GM04503 (cell line): Measurements from ENCODE around the gene SIN3A.
A peak's percentile ranks its signal among the peaks of the same experiment; 100 is the strongest.
"Not testable (repeated sequence)": the region's sequence is repeated elsewhere in the genome, so short reads cannot be mapped to it uniquely, and the experiment has no call there.

Experiments used
- DNase-seq: peaks from one replicate; pipeline ENCODE4 v3.0.0-alpha.2; 2012; ENCODE audit warnings: low read depth

The SIN3A gene

DNA sequence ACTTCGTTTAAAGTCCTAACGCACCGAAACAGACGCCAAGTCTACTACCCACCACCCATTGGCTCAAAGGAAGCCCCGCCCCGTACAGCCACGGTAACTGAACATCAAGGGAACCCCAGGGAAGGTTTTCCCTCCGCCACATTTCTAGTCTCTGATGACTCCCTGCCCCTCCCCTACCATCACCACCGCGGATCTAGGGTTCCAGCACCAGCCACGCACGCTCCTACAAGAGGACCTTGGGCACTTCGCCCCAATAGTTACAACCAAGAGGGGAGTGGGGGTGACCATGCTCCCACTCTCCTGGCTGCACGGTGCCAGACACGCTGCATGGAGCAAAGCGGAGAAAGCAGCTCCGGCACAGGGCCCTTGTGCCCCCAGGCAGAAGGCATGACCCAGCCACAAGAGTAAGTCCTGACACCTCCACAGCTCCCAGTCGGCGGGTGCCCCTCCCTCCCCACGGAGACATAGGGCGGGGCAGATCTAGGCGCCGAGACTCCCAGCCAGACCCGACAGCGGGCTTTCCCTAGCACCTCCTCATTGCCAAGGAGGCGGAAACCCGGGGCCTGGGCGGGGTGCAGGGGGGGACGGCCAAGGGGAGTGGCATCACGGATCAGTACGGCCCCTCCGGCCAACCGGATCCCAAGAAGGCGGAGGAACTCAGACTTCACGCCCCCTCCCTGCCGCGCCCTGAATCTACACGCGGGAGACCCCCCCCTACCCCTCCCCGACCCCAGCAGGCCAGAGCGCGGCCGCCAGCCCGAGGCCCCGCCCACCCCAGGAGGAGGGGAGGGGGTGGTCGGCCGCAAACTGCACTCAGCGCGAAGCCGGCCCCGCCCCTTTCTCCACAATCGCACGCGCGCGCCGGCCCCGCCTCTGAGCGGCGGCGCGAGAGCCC lies 936 bp downstream of the SIN3A start:
- peak; percentile 74 for DNase-seq

DNA sequence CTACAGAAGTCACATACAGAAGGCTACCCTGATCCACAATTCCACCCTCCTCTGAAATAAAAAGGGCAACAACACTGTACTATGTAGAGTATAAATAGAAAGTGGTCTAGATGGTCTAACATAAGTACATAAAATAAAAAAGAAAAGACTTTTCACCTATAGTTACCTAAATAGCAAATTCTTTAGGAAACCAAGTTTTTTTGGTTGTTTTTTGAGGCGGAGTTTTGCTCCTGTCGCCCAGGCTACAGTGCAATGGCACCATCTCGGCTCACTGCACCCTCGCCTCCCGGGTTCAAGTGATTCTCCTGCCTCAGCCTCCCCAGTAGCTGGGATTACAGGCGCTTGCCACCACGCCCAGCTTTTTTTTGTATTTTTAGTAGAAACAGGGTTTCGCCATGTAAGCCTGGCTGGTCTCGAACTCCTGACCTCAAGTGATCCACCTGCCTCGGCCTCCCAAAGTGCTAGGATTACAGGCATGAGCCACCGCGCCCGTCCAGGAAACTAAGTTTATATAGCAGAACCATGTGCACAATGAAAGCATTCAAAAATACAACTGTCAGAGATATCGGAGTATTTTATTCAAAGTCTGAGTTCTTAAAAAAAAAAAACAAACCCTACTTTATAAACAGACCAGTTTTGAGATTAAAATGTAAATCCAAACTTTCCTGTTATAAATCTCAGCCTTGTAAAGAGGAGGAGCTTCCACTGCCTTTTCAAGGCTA lies 1.7 kb downstream of the SIN3A start:
- no peak for DNase-seq

DNA sequence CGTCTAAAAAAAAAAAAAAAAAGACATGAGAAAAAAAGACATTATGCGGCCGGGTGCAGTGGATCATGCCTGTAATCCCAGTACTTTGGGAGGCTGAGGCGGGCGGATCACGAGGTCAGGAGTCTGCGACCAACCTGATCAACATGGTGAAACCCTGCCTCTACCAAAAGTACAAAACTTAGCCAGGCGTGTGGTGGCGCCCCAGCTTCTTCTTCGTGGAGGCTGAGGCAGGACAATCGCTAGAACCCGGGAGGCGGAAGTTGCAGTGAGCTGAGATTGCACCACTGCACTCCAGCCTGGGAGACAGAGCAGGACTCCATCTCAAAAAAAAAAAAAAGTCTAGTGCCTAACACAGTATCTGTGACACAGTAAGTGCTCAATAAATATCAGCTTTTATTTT lies 3.3 kb downstream of the SIN3A start:
- not testable (repeated sequence) for DNase-seq

DNA sequence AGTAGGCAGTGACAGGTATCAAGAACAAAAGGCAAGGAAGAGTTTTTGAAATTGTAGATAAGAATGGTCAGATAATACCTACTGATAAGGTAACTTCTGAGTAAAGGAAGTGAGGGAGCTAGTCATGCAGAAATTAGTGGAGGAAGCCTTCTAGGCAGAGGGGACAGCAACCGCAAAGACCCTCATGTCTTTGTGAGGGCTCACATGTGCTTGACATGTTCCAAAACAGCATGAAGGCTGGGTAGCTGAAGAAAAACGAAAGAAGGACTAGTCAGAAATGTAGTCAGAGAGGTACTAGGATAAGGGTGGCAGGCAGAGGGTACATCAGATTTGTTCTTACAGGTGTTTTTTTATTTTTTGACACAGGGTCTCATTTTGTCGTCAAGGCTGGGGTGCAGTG lies 5.3 kb downstream of the SIN3A start:
- DNase-seq: no peak

DNA sequence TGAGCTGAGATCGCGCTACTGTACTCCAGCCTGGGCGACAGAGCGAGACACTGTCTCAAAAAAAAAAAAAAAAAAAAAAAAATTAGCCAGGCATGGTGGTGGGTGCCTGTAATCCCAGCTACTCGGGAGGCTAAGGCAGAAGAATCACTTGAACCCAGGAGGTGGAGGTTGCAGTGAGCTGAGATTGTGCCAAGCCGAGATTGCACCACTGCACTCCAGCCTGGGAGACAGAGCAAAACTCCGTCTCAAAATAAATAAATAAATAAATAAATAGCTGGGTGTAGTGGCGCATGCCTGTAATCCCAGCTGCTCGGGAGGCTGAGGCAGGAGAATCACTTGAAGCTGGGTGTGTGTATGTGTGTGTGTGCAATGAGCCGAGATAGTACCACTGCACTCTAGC lies 6.2 kb downstream of the SIN3A start:
- not testable (repeated sequence) for DNase-seq

DNA sequence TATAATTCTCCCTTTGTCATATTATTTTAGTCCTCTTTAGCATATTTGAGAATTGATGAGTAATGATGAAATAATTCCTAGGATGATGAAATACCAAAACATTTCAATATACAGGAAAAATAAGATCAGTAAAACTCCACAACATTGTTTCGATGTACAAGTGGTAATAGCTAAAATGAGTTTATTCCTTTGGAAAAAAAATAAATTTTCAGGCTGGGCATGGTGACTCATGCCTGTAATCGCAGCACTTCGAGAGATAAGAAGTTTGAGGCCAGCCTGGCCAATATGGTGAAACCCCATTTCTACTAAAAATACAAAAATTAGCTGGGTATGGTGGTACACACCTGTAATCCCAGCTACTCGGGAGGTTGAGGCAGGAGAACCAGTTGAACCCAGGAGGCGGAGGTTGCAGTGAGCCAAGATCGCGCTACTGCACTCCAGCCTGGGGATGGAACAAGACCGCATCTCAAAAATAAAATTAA lies 7.5 kb downstream of the SIN3A start:
- DNase-seq: not testable (repeated sequence)

DNA sequence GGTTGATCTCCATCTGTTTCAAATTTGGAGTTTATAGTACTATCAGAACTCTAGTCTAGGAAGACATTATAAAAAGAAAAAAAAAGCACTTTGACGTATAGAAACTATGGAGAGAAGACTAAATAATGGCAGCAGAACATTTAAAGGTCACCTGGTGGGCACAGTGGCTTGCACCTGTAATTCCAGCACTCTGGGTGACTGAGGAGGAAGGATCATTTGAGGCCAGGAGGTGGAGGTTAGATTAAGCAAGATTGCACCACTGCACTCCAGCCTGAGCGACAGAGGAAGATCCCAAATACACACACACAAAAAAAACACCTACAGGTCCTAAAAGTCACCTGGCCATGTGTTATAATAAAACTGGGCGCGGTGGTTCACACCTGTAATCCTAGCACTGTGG lies 13.8 kb downstream of the SIN3A start:
- no peak for DNase-seq

DNA sequence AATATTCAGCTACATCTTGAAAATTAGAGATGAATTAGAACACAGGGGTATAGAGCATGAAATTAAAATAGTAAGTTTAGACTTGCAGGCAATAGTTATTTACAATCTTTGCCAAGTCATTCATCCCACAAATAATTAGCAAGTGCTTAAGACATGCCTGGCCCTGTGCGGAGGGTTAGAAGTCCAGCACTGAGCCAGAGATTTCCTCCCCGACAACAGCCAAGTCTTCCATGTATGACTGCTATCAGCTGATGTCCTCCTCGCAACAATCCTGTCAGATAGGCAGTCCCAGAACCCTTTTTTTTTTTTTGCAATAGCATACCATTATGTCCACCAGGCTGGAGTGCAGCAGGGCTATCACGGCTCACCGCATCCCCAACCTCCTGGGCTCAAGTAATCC lies 14.6 kb downstream of the SIN3A start:
- DNase-seq: no peak

DNA sequence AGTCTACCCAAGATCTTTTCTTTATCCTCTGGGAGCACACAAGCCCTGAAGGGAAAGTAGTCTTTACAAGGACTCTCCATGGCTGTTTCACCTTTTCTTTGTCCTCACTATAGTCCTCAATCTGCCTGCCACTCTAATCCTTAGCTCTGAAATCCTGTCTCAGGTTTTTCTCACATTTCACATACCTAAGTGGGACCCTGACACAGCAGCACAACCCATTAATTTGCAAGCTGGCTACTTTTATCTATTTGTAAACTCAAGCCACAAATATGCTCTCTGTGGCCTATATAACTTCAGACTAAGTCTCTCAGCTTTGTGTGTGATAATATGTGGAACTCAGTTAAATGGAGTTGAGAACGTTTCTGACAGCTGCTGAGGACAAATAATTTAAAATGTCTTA lies 19.8 kb downstream of the SIN3A start:
- DNase-seq: no peak

DNA sequence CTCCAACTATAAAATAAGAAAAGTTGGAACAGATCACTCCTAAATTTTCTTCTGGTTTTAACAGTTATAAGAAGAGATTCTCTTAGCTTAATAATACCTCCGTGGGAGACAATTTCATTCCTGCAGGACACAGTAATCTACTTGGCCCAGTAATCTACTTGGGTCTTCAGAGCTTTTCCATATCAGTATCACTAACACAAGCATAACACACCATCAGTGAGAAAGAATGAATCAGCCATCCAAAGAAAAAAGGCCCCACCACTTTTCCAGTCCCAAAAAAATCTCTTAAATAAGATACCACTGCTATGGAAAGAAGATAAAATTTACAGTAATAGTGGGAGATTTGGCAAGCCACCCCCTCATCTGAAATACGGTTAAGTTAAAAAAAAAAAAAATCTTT lies 20.2 kb downstream of the SIN3A start:
- DNase-seq: no peak

DNA sequence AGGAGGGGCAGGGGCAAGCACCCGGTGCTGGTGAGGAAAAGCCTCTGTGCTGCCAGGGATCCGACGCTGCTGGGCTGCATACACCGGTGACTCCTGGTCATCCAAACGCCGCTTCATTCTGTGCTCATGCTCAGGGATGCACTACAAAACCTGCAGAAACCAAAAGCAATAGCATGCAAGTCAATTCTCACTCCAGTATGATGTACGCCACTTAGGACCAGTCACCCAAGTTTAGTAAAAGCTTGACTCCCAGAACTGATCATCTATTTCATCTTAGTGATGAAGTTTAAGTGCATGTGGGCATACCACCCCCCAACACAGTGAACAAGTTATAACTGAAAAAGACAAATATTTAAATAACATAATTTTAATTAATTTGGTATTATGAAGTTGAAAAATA lies 21.2 kb downstream of the SIN3A start:
- DNase-seq: no peak

DNA sequence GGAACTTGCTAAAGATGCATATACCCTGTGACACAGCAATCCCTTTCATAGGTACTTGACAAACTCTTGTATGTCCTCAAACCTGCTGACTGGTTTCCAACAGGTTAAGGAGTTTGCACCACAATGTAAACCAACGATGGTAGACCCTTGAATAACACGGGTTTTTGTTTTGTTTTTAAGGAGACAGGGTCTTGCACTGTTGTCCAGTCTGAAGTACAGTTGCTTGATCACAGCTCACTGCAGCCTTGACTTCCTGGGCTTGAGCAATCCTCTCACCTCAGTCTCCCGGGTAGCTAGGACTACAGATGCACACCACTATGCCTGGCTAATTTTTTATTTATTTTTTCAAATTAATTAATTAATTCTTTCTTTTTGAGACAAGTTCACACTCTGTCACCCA lies 23.3 kb downstream of the SIN3A start:
- no peak for DNase-seq

DNA sequence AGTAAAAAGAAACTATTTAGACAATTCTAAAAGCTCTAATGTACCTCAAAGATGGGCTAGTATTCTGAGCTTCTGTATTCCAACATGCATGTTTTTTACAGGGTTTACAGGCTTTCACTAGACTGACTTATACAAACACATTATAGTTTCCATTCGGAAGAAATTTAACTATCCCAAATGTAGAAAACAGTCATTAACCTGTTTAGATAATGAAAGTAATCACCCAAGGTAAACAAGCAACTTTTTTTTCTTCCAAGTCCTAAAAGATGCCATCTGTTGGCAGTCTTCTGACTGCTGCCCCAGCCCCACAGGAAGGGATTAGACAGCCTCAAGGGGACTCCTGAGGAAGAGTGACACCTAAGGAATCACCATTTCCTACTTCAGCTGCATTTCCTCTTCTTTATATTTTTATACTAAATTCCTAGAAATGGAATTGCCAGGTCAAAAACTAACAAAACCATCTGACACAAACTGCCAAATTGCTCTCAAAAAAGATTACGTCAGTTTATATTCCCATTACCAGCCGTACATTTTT lies 25.5 kb downstream of the SIN3A start:
- DNase-seq: no peak

DNA sequence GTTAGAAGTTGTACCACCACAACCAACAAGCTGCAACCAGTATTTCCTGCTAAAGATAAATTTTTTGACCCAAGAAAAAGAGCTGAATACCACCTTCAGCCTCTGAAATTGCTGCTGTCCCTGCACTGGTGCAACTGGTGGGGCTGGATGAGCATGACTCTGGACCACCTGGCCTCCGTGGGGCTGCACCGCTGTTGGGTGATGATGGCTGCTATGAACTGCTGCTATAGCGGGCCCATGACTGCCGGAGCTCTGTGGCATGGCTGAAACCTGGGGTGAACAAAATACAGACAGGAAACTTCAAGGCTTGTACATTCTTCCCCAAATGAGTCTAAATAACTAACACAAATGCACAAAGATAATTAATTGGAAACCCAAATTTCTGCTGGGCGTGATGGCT lies 28.9 kb downstream of the SIN3A start:
- DNase-seq: no peak

DNA sequence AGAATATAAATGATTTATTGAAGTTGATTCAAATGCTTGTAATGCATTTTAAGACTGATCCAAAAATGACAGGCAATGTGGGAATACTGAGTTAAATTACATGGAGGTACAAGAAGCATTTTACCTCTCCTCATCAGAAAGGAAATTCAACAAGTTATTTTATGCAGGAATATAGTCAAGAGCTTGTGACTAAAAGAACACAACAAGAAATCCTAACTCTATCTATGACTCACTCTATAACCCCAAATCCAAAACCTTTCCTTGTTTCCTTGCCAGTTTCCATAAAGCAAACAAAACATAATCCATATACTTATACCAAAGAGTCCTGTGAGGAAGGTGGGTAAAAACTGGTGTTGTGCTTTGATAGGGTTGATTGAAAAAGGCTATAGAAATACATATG lies 30.8 kb downstream of the SIN3A start:
- no peak for DNase-seq

DNA sequence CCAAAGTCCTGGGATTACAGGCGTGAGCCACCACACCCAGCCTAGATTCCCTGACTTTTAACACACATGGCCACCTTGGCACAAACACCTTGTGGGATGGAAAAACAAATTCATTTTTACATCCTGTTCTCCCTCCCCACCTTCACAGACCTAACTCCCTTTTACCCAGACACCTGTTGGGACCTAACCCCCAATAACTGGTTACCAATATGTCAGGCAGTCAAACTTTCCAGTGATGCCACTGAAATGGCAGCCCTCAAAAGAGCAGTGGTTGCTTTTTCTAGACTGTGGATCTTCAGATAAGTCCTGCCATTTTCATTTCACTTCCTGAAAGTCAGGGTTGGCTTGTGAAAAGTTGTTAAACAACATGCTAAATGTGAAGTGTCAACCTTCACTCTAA lies 34.9 kb downstream of the SIN3A start:
- no peak for DNase-seq

DNA sequence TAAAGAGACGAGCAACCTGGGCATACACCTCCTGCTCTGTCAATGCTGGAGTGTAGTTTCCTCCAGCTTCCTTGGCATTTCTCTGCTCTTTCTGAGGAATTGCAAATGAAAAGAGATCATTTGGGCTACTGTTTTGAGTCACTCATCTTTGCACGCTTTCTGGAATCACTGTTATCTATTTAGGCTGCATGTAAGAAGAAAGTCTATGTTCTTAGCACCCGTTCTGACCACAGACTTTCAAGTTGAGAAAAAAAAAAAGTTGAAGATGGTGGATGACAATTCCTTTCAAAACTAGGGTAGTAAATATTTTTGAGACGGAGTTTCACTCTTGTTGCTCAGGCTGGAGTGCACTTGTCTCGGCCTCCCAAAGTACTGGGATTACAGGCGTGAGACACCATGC lies 41.3 kb downstream of the SIN3A start:
- DNase-seq: no peak

DNA sequence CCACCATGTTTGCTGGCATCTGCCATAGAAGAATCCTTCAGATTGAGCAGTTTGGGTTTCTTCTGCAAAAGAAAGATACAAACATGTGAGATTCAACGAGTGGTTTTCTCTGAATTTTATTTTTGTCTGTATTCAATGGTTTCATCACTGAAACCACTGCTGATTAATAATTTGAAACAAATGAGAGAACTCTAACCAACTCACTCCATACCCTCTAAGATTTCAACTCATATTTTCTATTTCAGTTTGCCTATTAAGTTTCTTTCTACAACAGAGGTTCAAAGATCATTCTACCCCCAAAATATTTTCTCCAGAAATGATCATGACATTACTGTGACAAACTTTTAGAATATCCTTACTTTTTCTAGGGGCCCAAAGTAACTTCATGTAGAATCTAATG lies 44.4 kb downstream of the SIN3A start:
- no peak for DNase-seq

DNA sequence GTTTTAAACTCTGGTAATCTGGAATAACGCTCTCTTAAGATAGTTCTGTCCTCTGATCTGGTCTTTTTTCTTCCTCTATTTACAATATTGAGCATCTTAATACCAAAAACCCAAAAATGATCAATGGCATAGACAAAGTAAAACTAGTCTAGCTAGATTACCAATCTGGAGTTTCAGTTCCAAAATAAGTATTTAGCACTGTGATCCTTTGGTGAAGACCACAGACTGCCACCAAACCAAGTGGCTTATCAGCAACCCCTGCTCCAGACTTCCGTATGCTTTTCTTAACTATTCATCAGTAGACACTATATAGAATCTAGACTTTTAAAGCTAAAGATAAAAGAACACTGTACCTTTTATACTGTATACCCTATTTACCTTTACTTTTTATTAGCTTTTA lies 47.6 kb downstream of the SIN3A start:
- no peak for DNase-seq

DNA sequence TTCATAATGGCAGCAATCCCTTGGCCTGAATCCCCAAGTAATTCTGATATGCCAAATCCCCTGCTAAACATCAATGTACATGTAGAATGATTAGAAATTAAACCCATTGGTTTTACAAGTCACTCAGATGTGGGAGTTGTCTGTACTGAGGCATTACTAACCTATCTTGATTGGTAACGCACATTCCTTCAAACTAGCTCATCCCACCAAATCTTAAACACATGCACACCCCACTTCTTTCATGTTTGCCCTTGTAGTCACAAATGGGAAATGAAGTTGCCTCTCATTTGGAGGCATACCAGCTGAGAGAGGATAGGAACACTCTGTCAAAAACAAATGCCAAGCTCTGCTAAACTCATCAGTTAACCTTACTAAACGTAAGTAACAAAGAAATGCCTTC lies 54.0 kb downstream of the SIN3A start:
- DNase-seq: peak; percentile 11

DNA sequence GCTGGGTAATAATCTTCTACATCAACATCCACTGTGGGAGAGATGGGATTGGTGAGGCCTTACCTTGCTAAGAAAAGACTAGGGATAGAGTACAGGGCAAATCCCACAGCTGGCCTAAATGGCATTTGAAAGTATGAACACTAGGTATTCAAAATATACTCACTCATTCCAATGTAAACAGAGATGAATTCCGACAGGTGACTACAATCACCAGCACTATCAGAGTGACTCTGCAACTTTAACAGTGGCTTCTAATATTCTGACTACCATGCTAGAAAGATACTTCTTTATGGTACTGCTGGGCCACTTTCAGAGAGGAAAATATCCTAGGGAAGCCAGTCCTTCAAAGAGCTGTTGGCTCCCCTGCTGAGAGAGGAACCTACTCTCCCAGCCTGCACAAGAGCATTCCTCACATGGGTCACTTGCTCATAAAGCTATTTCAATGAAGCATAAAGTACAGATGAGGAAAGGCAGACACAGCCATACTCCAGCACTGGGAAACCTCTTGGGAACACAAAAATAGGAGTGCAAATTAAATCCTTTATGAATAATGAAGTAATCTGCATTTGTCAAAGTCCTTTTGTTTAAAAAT lies 61.6 kb downstream of the SIN3A start:
- DNase-seq: no peak

DNA sequence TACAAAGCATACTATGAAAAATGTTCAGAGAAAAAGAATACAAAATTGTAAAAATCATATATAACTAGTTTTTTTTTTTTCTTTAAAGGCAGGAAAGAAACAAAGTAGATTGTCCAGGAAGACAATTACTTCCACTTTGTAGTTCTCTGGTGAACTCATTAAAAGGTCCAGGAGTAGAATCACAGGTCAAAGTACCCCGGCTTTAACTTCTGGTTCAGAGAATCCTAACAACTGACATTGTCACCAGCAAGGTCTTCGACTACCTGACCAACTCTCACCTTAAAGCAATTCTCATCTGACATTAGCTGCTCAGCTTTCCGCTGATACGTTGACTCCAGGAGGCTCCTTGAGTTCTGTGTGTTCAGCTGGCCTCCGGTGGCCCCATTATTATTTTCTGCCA lies 67.5 kb downstream of the SIN3A start:
- not testable (repeated sequence) for DNase-seq

DNA sequence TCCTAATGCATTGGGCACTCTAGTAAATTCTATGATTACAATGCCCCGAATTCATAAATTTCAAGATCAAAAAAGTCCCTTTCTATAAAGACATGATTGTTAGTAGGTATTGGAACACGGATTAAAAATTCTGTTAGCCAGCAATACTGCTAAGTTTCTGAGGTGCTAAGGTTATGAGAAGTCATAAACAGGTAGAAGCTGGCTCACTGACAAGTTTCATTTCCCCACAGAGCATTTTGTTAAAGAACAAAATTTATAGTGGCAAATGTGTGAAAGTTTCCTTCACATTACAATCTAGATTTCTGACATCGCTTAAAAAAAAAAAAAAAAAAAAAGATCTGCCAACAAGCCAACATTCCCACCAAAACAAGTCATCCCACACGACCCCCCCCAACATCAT lies 70.7 kb downstream of the SIN3A start:
- no peak for DNase-seq
